K562 (cell line): ENCODE measurements around the gene TTC38. TPM values are rescaled to one million over a fixed set of nuclear protein-coding genes. Genes with fewer than 3 reads are reported as not detected.

Experiments
- ATAC-seq: fragments of 200-7000 bp; cut with Tn5 transposase; 3 replicates; pipeline ENCODE4 v1.9.1; 2020; ENCODE audit warnings: moderate library complexity
- BruUV-seq: library from RNA; stranded (reverse); fragments of 400-500 nt; replicated peaks from 2 replicates; lab custom pipeline; 2021; lab: Mats Ljungman, UMichigan
- CTCF ChIA-PET: fragments of 300-600 bp; formaldehyde crosslinking; extraction: SDS; loops from one replicate; lab custom pipeline; 2021; ENCODE audit warnings: low intra/inter-chr PET ratio; lab: Yijun Ruan, JAX
- POLR2A ChIA-PET: fragments of 300-600, 350-650 bp; sonication (Branson Sonifier 250); formaldehyde crosslinking; extraction: SDS; loops from one replicate; lab custom pipeline; 2021; ENCODE audit warnings: antibody characterized with exemption, inconsistent platforms; lab: Yijun Ruan, JAX
- DNase-seq, 4 experiments: peaks; one replicate each; pipeline versions ENCODE4 v3.0.0 to v3.0.0-alpha.2; 2011 to 2018; ENCODE audit warnings: low spot score in 3 of 4, mixed read lengths in 3 of 4; ENCODE audit errors: extremely low read depth in 1 of 4
- FAIRE-seq: peaks from 2 replicates; lab custom pipeline; 2011; peaks lifted over from hg19 to GRCh38; lab: Jason Lieb, UNC
- H2AFZ ChIP-seq: 2 replicates; pipeline ENCODE4 v1.6.0; 2011; ENCODE audit warnings: low read depth, low read length, control low read depth, inconsistent platforms
- H3K27ac ChIP-seq: fragments of 200-600 bp; 3 replicates; pipeline ENCODE4 v1.8.0; 2011; ENCODE audit warnings: low read depth, mild to moderate bottlenecking, control low read depth, inconsistent platforms, low read length, moderate library complexity, mixed read lengths; ENCODE audit errors: extremely low read depth
- H3K27me3 ChIP-seq, 2 experiments: fragments of 300-600 bp in 1 of 2; 2 replicates in 1 of 2; 3 replicates in 1 of 2; pipeline versions ENCODE4 v1.6.0 to v1.8.0; 2011; ENCODE audit warnings: inconsistent platforms in 2 of 2, low read length in 2 of 2, mild to moderate bottlenecking in 1 of 2, mixed read lengths in 1 of 2, moderate library complexity in 1 of 2; ENCODE audit not compliant: control insufficient read depth in 2 of 2, insufficient read depth in 2 of 2
- H3K36me3 ChIP-seq: fragments of 300-600 bp; 3 replicates; pipeline ENCODE4 v1.8.0; 2011; ENCODE audit warnings: mild to moderate bottlenecking, low read length, inconsistent platforms; ENCODE audit not compliant: control insufficient read depth, insufficient read depth
- H3K4me1 ChIP-seq, 2 experiments: fragments of 200-600 bp in 1 of 2; replicated peaks in 1 of 2; 2 replicates in 1 of 2; 3 replicates in 1 of 2; pipeline versions ENCODE4 v1.5.1 to v1.8.0; 2011; ENCODE audit warnings: inconsistent platforms in 2 of 2, low read length in 2 of 2, mild to moderate bottlenecking in 1 of 2, mixed read lengths in 1 of 2, moderate library complexity in 1 of 2; ENCODE audit not compliant: control insufficient read depth in 2 of 2, insufficient read depth in 2 of 2
- H3K4me2 ChIP-seq: 2 replicates; pipeline ENCODE4 v1.6.1; 2011; ENCODE audit warnings: low read length, control low read depth, inconsistent platforms, mixed read lengths; ENCODE audit not compliant: insufficient read depth
- H3K4me3 ChIP-seq: fragments of 200-600 bp; sonication (generic), shearing (Covaris generic); 2 replicates; pipeline ENCODE4 v1.5.1; 2016; ENCODE audit warnings: control low read depth, inconsistent platforms
- H3K79me2 ChIP-seq: fragments of 200-600 bp; 3 replicates; pipeline ENCODE4 v1.8.0; 2011; ENCODE audit warnings: low read length, inconsistent platforms; ENCODE audit not compliant: control insufficient read depth, insufficient read depth
- H3K9ac ChIP-seq, 2 experiments: 2 replicates each; pipeline versions ENCODE4 v1.6.0 to v1.6.1; 2011; ENCODE audit warnings: low read depth in 2 of 2, low read length in 2 of 2, control low read depth in 1 of 2, inconsistent platforms in 1 of 2, mild to moderate bottlenecking in 1 of 2, mixed read lengths in 1 of 2; ENCODE audit not compliant: insufficient read depth in 1 of 2
- H3K9me1 ChIP-seq: one replicate; pipeline ENCODE4 v1.6.0; 2011; ENCODE audit warnings: inconsistent platforms, mild to moderate bottlenecking, low read length, moderate library complexity; ENCODE audit not compliant: control insufficient read depth, insufficient read depth
- H3K9me3 ChIP-seq: replicated peaks from 2 replicates; pipeline ENCODE4 v1.5.1; 2011; ENCODE audit warnings: low read depth, low read length, inconsistent platforms; ENCODE audit not compliant: control insufficient read depth, insufficient read depth
- H4K20me1 ChIP-seq: replicated peaks from 2 replicates; pipeline ENCODE4 v1.6.1; 2011; ENCODE audit warnings: low read length, inconsistent platforms, mixed read lengths; ENCODE audit not compliant: control insufficient read depth, insufficient read depth
- HLTF ChIP-seq: fragments of 450-650 bp; IDR thresholded peaks from 2 replicates; pipeline ENCODE4 v1.6.1; 2016
- PKNOX1 ChIP-seq: fragments of 450-650 bp; IDR thresholded peaks from 2 replicates; pipeline ENCODE4 v1.6.1; 2016
- TRIM25 ChIP-seq: fragments of 450-650 bp; IDR thresholded peaks from 2 replicates; pipeline ENCODE4 v1.7.0; 2016; ENCODE audit warnings: borderline replicate concordance
- ZNF449 ChIP-seq: fragments of 250-450 bp; sonication (Bioruptor Pico); IDR thresholded peaks from 2 replicates; pipeline ENCODE4 v1.8.0; 2022; ENCODE audit warnings: moderate library complexity, mild to moderate bottlenecking, inconsistent platforms
- WGBS: fragments of 100-300 bp; shearing (Covaris generic); methylation state at CpG from one replicate; pipeline ENCODE4 v1.1.6; 2016; ENCODE audit warnings: low coverage, mixed read lengths; ENCODE audit not compliant: insufficient coverage; ENCODE audit errors: missing lambda C conversion rate; 5-methylcytosine and 5-hydroxymethylcytosine counted together
- in situ Hi-C: fragments of 300-500 bp; cut with MboI; formaldehyde crosslinking; loops from 4 replicates; pipeline ENCODE4 v1.15.0; 2018; ENCODE audit warnings: inconsistent platforms, mixed read lengths
- intact Hi-C: fragments of 100-400 bp; cut with micrococcal nuclease; formaldehyde crosslinking; loops from 2 replicates; pipeline ENCODE4 v1.14.2; 2022
- polyA plus RNA-seq, 8 experiments: library from polyadenylated mRNA; depleted of rRNA in 4 of 8; stranded (reverse) in 5 of 8; unstranded in 3 of 8; fragments of >200 nt; fragmentation: Nextera tagmentation in 2 of 8; fragmentation: Illumina TruSeq in 1 of 8; extraction: Ambion mirVana in 2 of 8; extraction: Trizol in 1 of 8; gene quantifications; 2 replicates each; pipeline versions ENCODE4 v1.2.1 to v1.2.3, GENCODE V29; 2011 to 2014; ENCODE audit warnings: inconsistent platforms in 1 of 8, missing spikeins in 1 of 8
- total RNA-seq, 7 experiments: library from RNA; depleted of rRNA in 6 of 7; stranded (reverse); fragments of >200 nt in 6 of 7; fragmentation: Illumina TruSeq in 2 of 7; extraction: Trizol in 2 of 7; gene quantifications; 2 replicates each; pipeline versions ENCODE4 v1.2.1 to v1.2.3, GENCODE V29; 2011 to 2021; ENCODE audit warnings: low replicate concordance in 1 of 7

The TTC38 gene
- total and polyA plus RNA-seq, 9 of the 15 experiments (the other 6 are each of a cell fraction or from before 2014, with no cell fraction given) = 0.84 to 28.4 (median 18.1) TPM

- TF ChIP-seq PKNOX1 (no peak), HLTF (no peak)
Measured at GRCh38 chr22:46237453-46238124, 30.2 kb upstream of the TTC38 start (continued).

- POLR2A ChIA-PET = no interaction called here
- TF ChIP-seq TRIM25 = no peak
- TF ChIP-seq ZNF449 (CRISPR knock-in tag) = no peak
Measured at GRCh38 chr22:46238541-46238940, 29.3 kb upstream of the TTC38 start.

More at GRCh38 chr22:46238541-46238940, 29.3 kb upstream of the TTC38 start:
- no peak overlapping the region for H3K4me2 ChIP-seq
- no peak overlapping the region for H3K4me3 ChIP-seq
- H3K9me1 ChIP-seq = no peaks in the 10 kb centered on the region
- no peak overlapping the region for H3K9ac ChIP-seq
- ATAC-seq (no peak), FAIRE-seq (no peak), DNase-seq (no peak)
- no TSS peak for BruUV-seq
- H2AFZ ChIP-seq = no peak overlapping the region
- no peaks in the 10 kb centered on the region for H3K79me2 ChIP-seq
- no peak overlapping the region for H3K27ac ChIP-seq
- H3K4me1 ChIP-seq = peaks cover 36 to 41% of the 10 kb centered on the region in 2 experiments; a peak in 4 of 5 replicates
- intact Hi-C loops (no loop called here), in situ Hi-C loops (no loop called here)
- no peaks in the 10 kb centered on the region for H3K27me3 ChIP-seq
- CTCF ChIA-PET = no interaction called here
- no peaks in the 10 kb centered on the region for H4K20me1 ChIP-seq
- no peaks in the 10 kb centered on the region for H3K36me3 ChIP-seq
- WGBS = 90% methylated on average over 11 of the region's 16 CpGs
- H3K9me3 ChIP-seq = no peaks in the 10 kb centered on the region
